Esophagus (tissue), 2 donors: ENCODE measurements around the gene LAP3. TPM values are rescaled to one million over a fixed set of nuclear protein-coding genes. Genes with fewer than 3 reads are reported as not detected.
"Not testable (repeated sequence)": the region's sequence is repeated elsewhere in the genome, so short reads cannot be mapped to it uniquely, and the experiment has no call there.

Experiments
- H3K27ac ChIP-seq, 2 donors: one replicate each; pipeline ENCODE4 v1.5.1; 2013; ENCODE audit warnings: low read depth in 2 of 2, mild to moderate bottlenecking in 2 of 2, inconsistent platforms in 1 of 2, low read length in 1 of 2, moderate library complexity in 1 of 2
- H3K27me3 ChIP-seq, 2 donors: one replicate each; pipeline ENCODE4 v1.6.1; 2013; ENCODE audit warnings: low read length in 2 of 2, control low read depth in 1 of 2, mild to moderate bottlenecking in 1 of 2; ENCODE audit not compliant: insufficient read depth in 2 of 2, control insufficient read depth in 1 of 2
- H3K36me3 ChIP-seq, 2 donors: one replicate each; pipeline ENCODE4 v1.6.1; 2013; ENCODE audit warnings: low read length in 1 of 2; ENCODE audit not compliant: control insufficient read depth in 2 of 2, insufficient read depth in 2 of 2
- H3K4me1 ChIP-seq, 2 donors: one replicate each; pipeline ENCODE4 v1.6.1; 2013; ENCODE audit warnings: low read length in 1 of 2; ENCODE audit not compliant: control insufficient read depth in 2 of 2, insufficient read depth in 2 of 2
- H3K4me3 ChIP-seq, 2 donors: one replicate each; pipeline ENCODE4 v1.5.1; 2013; ENCODE audit warnings: low read length in 2 of 2, mild to moderate bottlenecking in 2 of 2, low read depth in 1 of 2, moderate library complexity in 1 of 2
- H3K9me3 ChIP-seq, 2 donors: one replicate each; pipeline ENCODE4 v1.6.1; 2013; ENCODE audit warnings: mild to moderate bottlenecking in 2 of 2, low read depth in 1 of 2, low read length in 1 of 2, moderate library complexity in 1 of 2; ENCODE audit not compliant: control insufficient read depth in 2 of 2, insufficient read depth in 1 of 2
- WGBS, 2 donors: extraction: QIAGEN DNeasy Blood & Tissue Kit; methylation state at CpG; one replicate each; pipeline ENCODE4 v1.1.7; 2013; 5-methylcytosine and 5-hydroxymethylcytosine counted together
- polyA plus RNA-seq, 2 donors: library from polyadenylated mRNA; stranded (reverse); fragments of 200-250 nt; gene quantifications; one replicate each; pipeline ENCODE4 v1.2.3, GENCODE V29; 2013
- donor health status: healthy with polysubstance abuse.
- donor health status: Bipolar disorder and iron deficiency.

The LAP3 gene
- polyA plus RNA-seq, result 10 to 100 TPM in 1 of 2 donors, 1 to 10 TPM in 1; 8.2 to 29.8 TPM

GRCh38 chr4:17576932-17577664 lies at the start of gene LAP3:
LAP3 (plus strand) TSS chr4:17577198; CDS start chr4:17577466, 268 bp downstream.
- H3K27me3 ChIP-seq, result no peaks in the 10 kb centered on the region
- H3K36me3 ChIP-seq, result no peaks in the 10 kb centered on the region
- H3K4me3 ChIP-seq, result peak within 1 kb of the TSS; percentile 87 to 91
- peak within 1 kb of the TSS; percentile 95 to 97 for H3K27ac ChIP-seq
- H3K4me1 ChIP-seq, result no peaks in the 10 kb centered on the region
- H3K9me3 ChIP-seq, result no peaks in the 10 kb centered on the region
- 0 to 1% methylated on average over 91 of the region's 91 CpGs for WGBS, 2 donors

DNA sequence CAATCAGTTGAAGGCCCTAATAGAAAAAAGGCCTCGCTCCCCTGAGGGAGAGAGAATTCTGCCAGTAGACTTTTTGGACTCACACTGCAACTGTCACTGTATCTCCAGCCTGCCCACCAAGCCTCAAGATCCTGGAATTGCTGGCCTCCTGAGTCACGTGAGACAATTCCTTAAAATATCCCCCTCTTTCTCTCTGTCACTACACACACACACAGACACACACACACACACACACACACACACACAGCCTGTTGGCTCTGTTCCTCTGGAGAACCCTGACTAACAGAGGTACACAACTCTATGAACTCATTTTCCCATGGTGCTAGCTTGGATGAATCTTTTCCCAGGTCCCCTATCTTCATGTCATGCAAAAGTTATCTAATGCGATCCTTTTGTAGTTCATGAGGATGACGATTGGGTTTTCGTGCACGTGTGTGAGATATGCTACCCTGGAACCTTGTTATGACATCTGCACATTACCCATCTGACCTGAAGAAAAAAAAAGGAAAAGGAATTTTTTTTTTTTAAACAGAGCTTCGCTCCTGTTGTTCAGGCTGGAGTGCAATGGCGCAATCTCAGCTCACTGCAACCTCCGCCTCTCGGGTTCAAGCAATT lies 48.3 kb upstream of the LAP3 start:
- WGBS, 2 donors, result 89% methylated on average over 10 of the region's 10 CpGs
- Histone ChIP-seq H3K4me1 (no peaks in the 10 kb centered on the region), H3K27me3 (no peaks in the 10 kb centered on the region)

GRCh38 chr4:17531538-17532285 lies 45.3 kb upstream of the LAP3 start:
- H3K4me3 ChIP-seq, result no peak overlapping the region
- H3K36me3 ChIP-seq, result no peaks in the 10 kb centered on the region
- no peaks in the 10 kb centered on the region for H3K4me1 ChIP-seq
- H3K27ac ChIP-seq, result no peak overlapping the region
- WGBS, 2 donors, result 72 to 74% methylated on average over 8 of the region's 8 CpGs
- no peaks in the 10 kb centered on the region for H3K9me3 ChIP-seq
- H3K27me3 ChIP-seq, result no peaks in the 10 kb centered on the region

More for the DNA sequence above, 48.3 kb upstream of the LAP3 start:
- H3K27ac ChIP-seq, result no peak overlapping the region
- no peak overlapping the region for H3K4me3 ChIP-seq
- no peaks in the 10 kb centered on the region for H3K9me3 ChIP-seq
- H3K36me3 ChIP-seq, result no peaks in the 10 kb centered on the region

DNA sequence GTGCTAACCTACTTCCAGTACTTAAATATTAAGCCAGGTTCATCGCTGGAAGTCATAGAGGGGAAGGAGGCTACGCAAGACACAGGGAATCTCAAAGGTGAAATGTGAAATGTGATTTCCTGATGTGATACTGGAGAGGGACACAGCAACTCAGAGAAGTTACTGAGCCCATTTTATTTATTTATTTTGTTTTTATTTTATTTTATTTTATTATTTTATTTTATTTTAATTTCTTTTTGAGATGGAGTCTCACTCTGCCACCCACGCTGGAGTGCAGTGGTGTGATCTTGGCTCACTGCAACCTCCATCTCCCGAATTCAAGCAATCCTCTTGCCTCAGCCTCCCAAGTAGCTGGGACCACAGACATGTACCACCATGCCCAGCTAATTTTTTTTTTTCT lies 42.3 kb upstream of the LAP3 start:
- no peaks in the 10 kb centered on the region for H3K9me3 ChIP-seq
- no peaks in the 10 kb centered on the region for H3K27me3 ChIP-seq
- H3K36me3 ChIP-seq, result no peaks in the 10 kb centered on the region
- H3K4me3 ChIP-seq, result no peak overlapping the region
- 97 to 98% methylated on average over 4 of the region's 4 CpGs for WGBS, 2 donors
- no peaks in the 10 kb centered on the region for H3K4me1 ChIP-seq
- H3K27ac ChIP-seq, result no peak overlapping the region

DNA sequence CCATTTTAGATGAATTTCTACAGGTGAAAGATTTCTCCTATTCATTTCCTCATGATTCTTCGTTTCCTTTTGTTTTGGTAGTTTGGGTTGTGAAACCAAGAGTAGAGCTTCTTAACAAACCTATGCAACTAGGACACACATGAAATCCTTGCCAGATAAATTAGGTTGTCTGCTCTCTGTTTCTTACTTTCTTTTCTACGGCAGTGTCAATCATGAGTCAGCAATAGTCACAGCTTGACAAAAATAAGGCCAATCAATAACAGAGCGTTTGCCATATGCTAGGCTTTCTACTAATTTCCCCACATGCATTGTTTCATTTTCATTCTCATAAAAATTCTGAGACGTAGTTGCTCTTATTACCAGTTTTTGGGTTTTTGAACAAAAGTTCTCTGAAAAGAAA lies 41.8 kb upstream of the LAP3 start:
- H3K4me1 ChIP-seq, result no peaks in the 10 kb centered on the region
- no peak overlapping the region for H3K4me3 ChIP-seq
- H3K27me3 ChIP-seq, result no peaks in the 10 kb centered on the region
- H3K9me3 ChIP-seq, result no peaks in the 10 kb centered on the region
- 64 to 69% methylated on average over 4 of the region's 4 CpGs for WGBS, 2 donors
- H3K36me3 ChIP-seq, result no peaks in the 10 kb centered on the region
- no peak overlapping the region for H3K27ac ChIP-seq

DNA sequence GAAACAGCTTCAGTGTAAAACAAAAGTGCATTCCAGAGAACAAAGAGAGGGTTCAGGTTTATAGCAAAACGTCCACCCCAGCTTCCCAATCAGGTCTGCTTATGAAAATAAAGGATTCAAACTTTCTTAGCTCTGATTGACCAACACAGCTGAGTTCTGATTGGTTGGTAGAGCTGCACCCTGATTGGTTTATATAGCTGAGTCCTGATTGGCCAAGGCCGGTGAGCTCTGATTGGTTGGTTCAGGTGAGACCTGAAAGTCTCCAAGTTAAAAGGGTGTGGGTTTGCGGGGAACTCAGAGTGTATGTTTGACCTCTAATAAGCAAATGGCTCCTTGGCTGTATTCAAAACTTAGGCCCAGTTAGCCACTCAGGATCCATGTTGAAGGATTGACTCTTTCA lies 41.1 kb upstream of the LAP3 start:
- no peaks in the 10 kb centered on the region for H3K36me3 ChIP-seq
- H3K27me3 ChIP-seq, result no peaks in the 10 kb centered on the region
- WGBS, 2 donors, result 74 to 77% methylated on average over 3 of the region's 3 CpGs
- no peak overlapping the region for H3K27ac ChIP-seq
- H3K4me1 ChIP-seq, result no peaks in the 10 kb centered on the region
- no peaks in the 10 kb centered on the region for H3K9me3 ChIP-seq
- H3K4me3 ChIP-seq, result no peak overlapping the region

- WGBS, 2 donors, result 88 to 90% methylated on average over 6 of the region's 6 CpGs
- H3K27me3 ChIP-seq, H3K4me1 ChIP-seq, H3K27ac ChIP-seq, H3K4me3 ChIP-seq, H3K9me3 ChIP-seq, H3K36me3 ChIP-seq: not testable (repeated sequence)
Measured at GRCh38 chr4:17537060-17537459, 39.9 kb upstream of the LAP3 start.

GRCh38 chr4:17544205-17544604 lies 32.8 kb upstream of the LAP3 start:
- H3K27me3 ChIP-seq, result no peaks in the 10 kb centered on the region

GRCh38 chr4:17544831-17545234 lies 32.2 kb upstream of the LAP3 start:
- Histone ChIP-seq H3K4me1 (no peaks in the 10 kb centered on the region), H3K36me3 (no peaks in the 10 kb centered on the region), H3K27me3 (no peaks in the 10 kb centered on the region), H3K9me3 (no peaks in the 10 kb centered on the region), H3K27ac (no peak overlapping the region), H3K4me3 (no peak overlapping the region)
- 46 to 57% methylated on average over 3 of the region's 3 CpGs for WGBS, 2 donors

More at GRCh38 chr4:17544205-17544604, 32.8 kb upstream of the LAP3 start:
- Histone ChIP-seq H3K4me1 (no peaks in the 10 kb centered on the region), H3K36me3 (no peaks in the 10 kb centered on the region), H3K4me3 (no peak overlapping the region), H3K27ac (no peak overlapping the region), H3K9me3 (no peaks in the 10 kb centered on the region)
- 25 to 26% methylated on average over 6 of the region's 6 CpGs for WGBS, 2 donors
